Posterior vena cava (tissue), 2 donors: ENCODE data around the gene TRPM7. TPM values are rescaled to one million over a fixed set of nuclear protein-coding genes. Genes with fewer than 3 reads are reported as not detected.
"Not testable (repeated sequence)": the region's sequence is repeated elsewhere in the genome, so short reads cannot be mapped to it uniquely, and the experiment has no call there.

Source experiments
- DNase-seq: peaks from one replicate; pipeline ENCODE4 v3.0.0-alpha.2; 2020; ENCODE audit warnings: low spot score
- intact Hi-C, 2 donors: fragments of 100-400 bp; cut with DNase I; formaldehyde crosslinking; loops; one replicate each; pipeline versions ENCODE4 v1.14.1 to v1.14.2; 2022 to 2023
- long read RNA-seq, 2 donors: library from polyadenylated mRNA; unstranded; transcript quantifications; one replicate each; pipeline ENCODE4 v2.0.0, GENCODE V29; 2020 to 2021
- total RNA-seq, 2 donors: library from RNA; stranded (reverse); fragmentation: NEBNext Ultra II Directional; extraction: Animal tissue kit (Norgen Biotek cat#: 25700); gene quantifications; one replicate each; pipeline ENCODE4 v1.2.1, GENCODE V29; 2021
- donor health status: DM: yes; HTN: yes; CAD: no.
- donor health status: DM: yes; HTN: yes; CAD: no.

Gene TRPM7
- total RNA-seq: 10 to 100 TPM; 37.1 to 47.8 TPM
- long read RNA-seq, donor 1, partial matches to known transcripts: 6 of 10 reads
- long read RNA-seq, donor 1, other reads (novel, unspliced or antisense): 4 of 10 reads
- long read RNA-seq, donor 2, partial matches to known transcripts: 4 of 6 reads
- long read RNA-seq, donor 2, other reads (novel, unspliced or antisense): 2 of 6 reads

GRCh38 chr15:50686469-50687301 is at the start of gene TRPM7:
TRPM7 (minus strand) TSS chr15:50686797; CDS start chr15:50686533, 264 bp downstream.
- intact Hi-C loops: no loop called here
- DNase-seq: peak; percentile 97

GRCh38 chr15:50735156-50735555 is 48.6 kb upstream of the TRPM7 start:
- no peak for DNase-seq
- intact Hi-C loops: no loop called here

- intact Hi-C loops: no loop called here
- DNase-seq: no peak
These were observed 39.7 kb upstream of the TRPM7 start for GRCh38 chr15:50726315-50726714.

- no peak for DNase-seq
- intact Hi-C loops: no loop called here
These were observed 32.1 kb upstream of the TRPM7 start for GRCh38 chr15:50718700-50719125.

GRCh38 chr15:50712018-50712417 is 25.4 kb upstream of the TRPM7 start:
- no peak for DNase-seq
- intact Hi-C loops: no loop called here

- DNase-seq: no peak
- intact Hi-C loops: no loop called here
These were observed 24.0 kb upstream of the TRPM7 start for GRCh38 chr15:50710585-50710984.

GRCh38 chr15:50707878-50708427 is 21.4 kb upstream of the TRPM7 start:
- intact Hi-C loops: no loop called here
- DNase-seq: no peak

GRCh38 chr15:50702762-50703334 is 16.3 kb upstream of the TRPM7 start:
- intact Hi-C loops: no loop called here
- no peak for DNase-seq

- intact Hi-C loops: no loop called here
- DNase-seq: no peak
These were observed 11.5 kb upstream of the TRPM7 start for GRCh38 chr15:50698101-50698500.

- intact Hi-C loops: no loop called here
- DNase-seq: no peak
These were observed 10.7 kb upstream of the TRPM7 start for GRCh38 chr15:50697109-50697797.

- intact Hi-C loops, DNase-seq: not testable (repeated sequence)
These were observed 8.1 kb upstream of the TRPM7 start for GRCh38 chr15:50694634-50695165.

GRCh38 chr15:50687302-50687902 is 805 bp upstream of the TRPM7 start:
- no peak for DNase-seq
- intact Hi-C loops: no loop called here

- peak; percentile 88 for DNase-seq
- intact Hi-C loops: no loop called here
These were observed 575 bp downstream of the TRPM7 start for GRCh38 chr15:50685976-50686468.

GRCh38 chr15:50685191-50685975 is 1.2 kb downstream of the TRPM7 start:
- intact Hi-C loops: no loop called here
- no peak for DNase-seq

- DNase-seq: no peak
- intact Hi-C loops: loop anchor here in 1 of 2 donors (5.0 kb wide), 1 partner anchor 196 kb away; no protein-coding TSS in a partner anchor
These were observed 5.1 kb downstream of the TRPM7 start for GRCh38 chr15:50681467-50681866.

GRCh38 chr15:50676799-50677483 is 9.7 kb downstream of the TRPM7 start:
- intact Hi-C loops: loop anchor here (5.0 to 10.0 kb wide), 2 partner anchors 200 to 228 kb away; partner anchors contain the start of gene AP4E1 (in 1 of the 2)
- DNase-seq: no peak

GRCh38 chr15:50675535-50676144 is 11.0 kb downstream of the TRPM7 start:
- intact Hi-C loops: loop anchor here (5.0 to 10.0 kb wide), 2 partner anchors 202 to 229 kb away; partner anchors contain the start of gene AP4E1 (in 1 of the 2)
- no peak for DNase-seq
